ENCODE measurements around the gene UBALD1. TPM values are rescaled to one million over a fixed set of nuclear protein-coding genes. Genes with fewer than 3 reads are reported as not detected.

The UBALD1 gene
- total and polyA plus RNA-seq, 4 experiments from 2014 or later: 2.4 to 41.0 (median 17.5) TPM

GRCh38 chr16:4646773-4647643 is 32.3 kb upstream of the UBALD1 start:
- no peak overlapping the region for H3K4me3 ChIP-seq (ENCODE audit: low read length in 2 of 2)
- H3K27ac ChIP-seq (ENCODE audit: low read depth, low read length): no peak overlapping the region
- peaks cover 3% of the 10 kb centered on the region for H3K36me3 ChIP-seq (ENCODE audit: insufficient read depth, low read length)
- no peaks in the 10 kb centered on the region for H3K9me3 ChIP-seq (ENCODE audit: control insufficient read depth in 1 of 2, low read length in 2 of 2)
- Mint-ChIP-seq H3K9me3 (no peaks in the 10 kb centered on the region), H3K27me3 (no peaks in the 10 kb centered on the region), H3K27ac (peak overlapping the region in 5 of 7 donors; percentile 25 to 82 (median 53)), H3K4me3 (no peak overlapping the region), H3K36me3 (peaks cover 10 to 34% of the 10 kb centered on the region in 2 donors), H3K4me1 (peaks cover 14 to 35% (median 20%) of the 10 kb centered on the region in 4 donors)
- H3K4me1 ChIP-seq (ENCODE audit: insufficient read depth, low read length): peaks cover 22% of the 10 kb centered on the region
- ChIA-PET CTCF (ENCODE audit: partially characterized antibody) (no interaction called here), POLR2A (ENCODE audit: partially characterized antibody) (interaction anchor here (0.6 kb wide), 1 partner anchor 13 kb away, joined by 3 read pairs; no protein-coding TSS in a partner anchor)
- intact Hi-C loops (cut with micrococcal nuclease): no loop called here
- H3K27me3 ChIP-seq (ENCODE audit: insufficient read depth, low read length): no peaks in the 10 kb centered on the region
- DNase-seq: no peak

- Histone ChIP-seq H3K4me3 (ENCODE audit: low read length in 2 of 2) (no peak overlapping the region), H3K27me3 (ENCODE audit: insufficient read depth, low read length) (no peaks in the 10 kb centered on the region), H3K9me3 (ENCODE audit: control insufficient read depth in 1 of 2, low read length in 2 of 2) (no peaks in the 10 kb centered on the region), H3K27ac (ENCODE audit: low read depth, low read length) (no peak overlapping the region), H3K4me1 (ENCODE audit: insufficient read depth, low read length) (peaks cover 20% of the 10 kb centered on the region), H3K36me3 (ENCODE audit: insufficient read depth, low read length) (no peaks in the 10 kb centered on the region)
- Mint-ChIP-seq H3K36me3 (peaks cover 3 to 18% of the 10 kb centered on the region in 2 donors), H3K27me3 (no peaks in the 10 kb centered on the region), H3K9me3 (no peaks in the 10 kb centered on the region), H3K4me1 (peaks cover 11 to 35% (median 18%) of the 10 kb centered on the region in 4 donors), H3K4me3 (no peak overlapping the region), H3K27ac (no peak overlapping the region)
- CTCF ChIA-PET (ENCODE audit: partially characterized antibody): interaction anchor here (1.5 kb wide), 1 partner anchor 8 kb away, joined by 4 read pairs; no protein-coding TSS in a partner anchor
- POLR2A ChIA-PET (ENCODE audit: partially characterized antibody): no interaction called here
- no peak for DNase-seq
- intact Hi-C loops (cut with micrococcal nuclease): no loop called here
Measured at GRCh38 chr16:4641895-4642294, 27.2 kb upstream of the UBALD1 start.

GRCh38 chr16:4641306-4641687 is 26.6 kb upstream of the UBALD1 start:
- Histone ChIP-seq H3K4me1 (ENCODE audit: insufficient read depth, low read length) (peaks cover 14% of the 10 kb centered on the region), H3K4me3 (ENCODE audit: low read length in 2 of 2) (no peak overlapping the region), H3K36me3 (ENCODE audit: insufficient read depth, low read length) (no peaks in the 10 kb centered on the region), H3K27ac (ENCODE audit: low read depth, low read length) (no peak overlapping the region), H3K9me3 (ENCODE audit: control insufficient read depth in 1 of 2, low read length in 2 of 2) (no peaks in the 10 kb centered on the region), H3K27me3 (ENCODE audit: insufficient read depth, low read length) (no peaks in the 10 kb centered on the region)
- Mint-ChIP-seq H3K27me3 (no peaks in the 10 kb centered on the region), H3K4me1 (peaks cover 11 to 38% (median 19%) of the 10 kb centered on the region in 4 donors), H3K9me3 (no peaks in the 10 kb centered on the region), H3K27ac (peak overlapping the region in 3 of 7 donors; percentile 6 to 60 (median 51)), H3K36me3 (peaks cover 4 to 20% of the 10 kb centered on the region in 2 donors), H3K4me3 (no peak overlapping the region)
- intact Hi-C loops (cut with micrococcal nuclease): no loop called here
- ChIA-PET POLR2A (ENCODE audit: partially characterized antibody) (no interaction called here), CTCF (ENCODE audit: partially characterized antibody) (interaction anchor here (1.5 kb wide), 1 partner anchor 9 kb away, joined by 4 read pairs; no protein-coding TSS in a partner anchor)
- no peak for DNase-seq

GRCh38 chr16:4640572-4641305 is 26.1 kb upstream of the UBALD1 start:
- H3K36me3 Mint-ChIP-seq: peaks cover 7 to 21% of the 10 kb centered on the region in 2 donors
- no peaks in the 10 kb centered on the region for H3K27me3 ChIP-seq (ENCODE audit: insufficient read depth, low read length)
- H3K4me1 Mint-ChIP-seq: peaks cover 11 to 39% (median 21%) of the 10 kb centered on the region in 4 donors
- H3K4me3 Mint-ChIP-seq: no peak overlapping the region
- peaks cover 11% of the 10 kb centered on the region for H3K4me1 ChIP-seq (ENCODE audit: insufficient read depth, low read length)
- CTCF ChIA-PET (ENCODE audit: partially characterized antibody): no interaction called here
- no peaks in the 10 kb centered on the region for H3K9me3 ChIP-seq (ENCODE audit: control insufficient read depth in 1 of 2, low read length in 2 of 2)
- no peak overlapping the region for H3K4me3 ChIP-seq (ENCODE audit: low read length in 2 of 2)
- H3K27ac Mint-ChIP-seq: peak overlapping the region in 5 of 7 donors; percentile 6 to 60 (median 51)
- intact Hi-C loops (cut with micrococcal nuclease): no loop called here
- no peaks in the 10 kb centered on the region for H3K27me3 Mint-ChIP-seq
- no peak for DNase-seq
- POLR2A ChIA-PET (ENCODE audit: partially characterized antibody): no interaction called here
- no peaks in the 10 kb centered on the region for H3K36me3 ChIP-seq (ENCODE audit: insufficient read depth, low read length)
- no peak overlapping the region for H3K27ac ChIP-seq (ENCODE audit: low read depth, low read length)
- no peaks in the 10 kb centered on the region for H3K9me3 Mint-ChIP-seq

- Histone ChIP-seq H3K27ac (ENCODE audit: low read depth, low read length) (no peak overlapping the region), H3K9me3 (ENCODE audit: control insufficient read depth in 1 of 2, low read length in 2 of 2) (no peaks in the 10 kb centered on the region), H3K36me3 (ENCODE audit: insufficient read depth, low read length) (no peaks in the 10 kb centered on the region), H3K27me3 (ENCODE audit: insufficient read depth, low read length) (no peaks in the 10 kb centered on the region), H3K4me1 (ENCODE audit: insufficient read depth, low read length) (peaks cover 11% of the 10 kb centered on the region), H3K4me3 (ENCODE audit: low read length in 2 of 2) (no peak overlapping the region)
- Mint-ChIP-seq H3K4me1 (peaks cover 8 to 32% (median 17%) of the 10 kb centered on the region in 4 donors), H3K27ac (peak overlapping the region in 1 of 7 donors; percentile 62), H3K36me3 (peaks cover 7 to 19% of the 10 kb centered on the region in 2 donors), H3K27me3 (no peaks in the 10 kb centered on the region), H3K9me3 (no peaks in the 10 kb centered on the region), H3K4me3 (peak overlapping the region in 1 of 8 donors; percentile 62)
- ChIA-PET CTCF (ENCODE audit: partially characterized antibody) (no interaction called here), POLR2A (ENCODE audit: partially characterized antibody) (no interaction called here)
- no peak for DNase-seq
- intact Hi-C loops (cut with micrococcal nuclease): no loop called here
Measured at GRCh38 chr16:4639899-4640509, 25.3 kb upstream of the UBALD1 start.

GRCh38 chr16:4637501-4638166 is 22.9 kb upstream of the UBALD1 start:
- Histone ChIP-seq H3K9me3 (ENCODE audit: control insufficient read depth in 1 of 2, low read length in 2 of 2) (no peaks in the 10 kb centered on the region), H3K4me1 (ENCODE audit: insufficient read depth, low read length) (peaks cover 11% of the 10 kb centered on the region), H3K4me3 (ENCODE audit: low read length in 2 of 2) (no peak overlapping the region), H3K27ac (ENCODE audit: low read depth, low read length) (no peak overlapping the region), H3K36me3 (ENCODE audit: insufficient read depth, low read length) (no peaks in the 10 kb centered on the region), H3K27me3 (ENCODE audit: insufficient read depth, low read length) (no peaks in the 10 kb centered on the region)
- ChIA-PET CTCF (ENCODE audit: partially characterized antibody) (interaction anchor here (0.7 to 2.4 kb wide), 4 partner anchors 13 to 126 kb away, joined by 3 to 10 read pairs (median 3); partner anchors contain the start of gene MGRN1), POLR2A (ENCODE audit: partially characterized antibody) (no interaction called here)
- no peak for DNase-seq
- Mint-ChIP-seq H3K27ac (no peak overlapping the region), H3K9me3 (no peaks in the 10 kb centered on the region), H3K27me3 (no peaks in the 10 kb centered on the region), H3K4me3 (no peak overlapping the region), H3K4me1 (peaks cover 8 to 32% (median 15%) of the 10 kb centered on the region in 4 donors), H3K36me3 (peaks cover 11 to 19% of the 10 kb centered on the region in 2 donors)
- intact Hi-C loops (cut with micrococcal nuclease): no loop called here
